CD14-positive monocyte (primary cell): ENCODE data around the gene DYNC1H1. TPM values are rescaled to one million over a fixed set of nuclear protein-coding genes. Genes with fewer than 3 reads are reported as not detected.

Experiments used
- DNase-seq, 3 donors: peaks; one replicate each; pipeline ENCODE4 v3.0.0-alpha.2; 2011 to 2022
- H2AFZ ChIP-seq: 2 replicates; pipeline ENCODE4 v1.6.0; 2012; ENCODE audit warnings: mild to moderate bottlenecking, low read depth, low read length, inconsistent platforms; ENCODE audit not compliant: insufficient read depth, poor library complexity, severe bottlenecking
- H3K27ac ChIP-seq, 2 donors: 1 replicate in 1 of 2; 2 replicates in 1 of 2; pipeline ENCODE4 v1.5.1; 2012 to 2013; ENCODE audit warnings: low read length in 2 of 2, control low read depth in 1 of 2, inconsistent platforms in 1 of 2, low read depth in 1 of 2, mild to moderate bottlenecking in 1 of 2
- H3K27me3 ChIP-seq, 2 donors: one replicate each; pipeline versions ENCODE4 v1.6.0 to v1.6.1; 2011 to 2013; ENCODE audit warnings: low read length in 2 of 2; ENCODE audit not compliant: control insufficient read depth in 2 of 2, insufficient read depth in 2 of 2
- H3K36me3 ChIP-seq, 2 donors: replicated peaks in 1 of 2; 1 replicate in 1 of 2; 2 replicates in 1 of 2; pipeline versions ENCODE4 v1.5.1 to v1.6.1; 2012 to 2013; ENCODE audit warnings: low read length in 2 of 2, control low read depth in 1 of 2, inconsistent platforms in 1 of 2, mild to moderate bottlenecking in 1 of 2; ENCODE audit not compliant: insufficient read depth in 2 of 2, control insufficient read depth in 1 of 2
- H3K4me1 ChIP-seq, 2 donors: 1 replicate in 1 of 2; 2 replicates in 1 of 2; pipeline versions ENCODE4 v1.5.1 to v1.6.1; 2012 to 2013; ENCODE audit warnings: low read length in 2 of 2, control low read depth in 1 of 2, inconsistent platforms in 1 of 2, mild to moderate bottlenecking in 1 of 2, moderate library complexity in 1 of 2; ENCODE audit not compliant: insufficient read depth in 2 of 2, control insufficient read depth in 1 of 2
- H3K4me2 ChIP-seq: replicated peaks from 2 replicates; pipeline ENCODE3; 2012; ENCODE audit warnings: low read length, moderate library complexity, mild to moderate bottlenecking; ENCODE audit not compliant: poor library complexity, severe bottlenecking; ENCODE audit errors: extremely low read depth
- H3K4me3 ChIP-seq, 3 experiments: fragments of 200-600 bp in 1 of 3; sonication (generic) in 1 of 3; replicated peaks in 1 of 3; 1 replicate in 2 of 3; 2 replicates in 1 of 3; pipeline ENCODE4 v1.5.1; 2011 to 2013; ENCODE audit warnings: low read length in 3 of 3, mild to moderate bottlenecking in 3 of 3, control low read depth in 2 of 3, low read depth in 2 of 3, inconsistent platforms in 1 of 3, moderate library complexity in 1 of 3
- H3K79me2 ChIP-seq: 2 replicates; pipeline ENCODE4 v1.6.0; 2012; ENCODE audit warnings: mild to moderate bottlenecking, control low read depth, inconsistent platforms, low read length, moderate library complexity; ENCODE audit not compliant: insufficient read depth
- H3K9ac ChIP-seq: 2 replicates; pipeline ENCODE4 v1.6.0; 2017; ENCODE audit warnings: low read length, mild to moderate bottlenecking; ENCODE audit not compliant: insufficient read depth, poor library complexity, severe bottlenecking
- H3K9me3 ChIP-seq, 2 donors: replicated peaks in 1 of 2; 1 replicate in 1 of 2; 2 replicates in 1 of 2; pipeline versions ENCODE4 v1.5.1 to v1.6.1; 2012 to 2013; ENCODE audit warnings: low read length in 2 of 2, control low read depth in 1 of 2; ENCODE audit not compliant: control insufficient read depth in 1 of 2, insufficient read depth in 1 of 2
- H4K20me1 ChIP-seq: 2 replicates; pipeline ENCODE4 v1.6.0; 2012; ENCODE audit warnings: mild to moderate bottlenecking, low read length, control low read depth, moderate library complexity; ENCODE audit not compliant: insufficient read depth
- H3K27ac Mint-ChIP-seq, 7 donors: one replicate each; pipeline ENCODE4 v1.8.0; 2020; ENCODE audit warnings: mild to moderate bottlenecking in 7 of 7, mixed read lengths in 7 of 7, moderate library complexity in 6 of 7, inconsistent platforms in 2 of 7
- H3K27me3 Mint-ChIP-seq, 3 donors: one replicate each; pipeline ENCODE4 v1.8.0; 2021 to 2022; ENCODE audit warnings: low read depth in 3 of 3, mild to moderate bottlenecking in 3 of 3, mixed read lengths in 3 of 3, moderate library complexity in 3 of 3, inconsistent platforms in 1 of 3
- H3K36me3 Mint-ChIP-seq, 2 donors: one replicate each; pipeline ENCODE4 v1.8.0; 2020; ENCODE audit warnings: mixed read lengths in 2 of 2, inconsistent platforms in 1 of 2, mild to moderate bottlenecking in 1 of 2
- H3K4me1 Mint-ChIP-seq: one replicate; pipeline ENCODE4 v1.8.0; 2020; ENCODE audit warnings: mild to moderate bottlenecking, mixed read lengths
- H3K4me3 Mint-ChIP-seq, 2 donors: one replicate each; pipeline ENCODE4 v1.8.0; 2020; ENCODE audit warnings: mild to moderate bottlenecking in 2 of 2, mixed read lengths in 2 of 2, moderate library complexity in 1 of 2
- H3K9me3 Mint-ChIP-seq, 7 donors: one replicate each; pipeline ENCODE4 v1.8.0; 2020 to 2022; ENCODE audit warnings: mixed read lengths in 7 of 7, mild to moderate bottlenecking in 6 of 7, moderate library complexity in 6 of 7, inconsistent platforms in 2 of 7
- CTCF ChIP-seq: fragments of 200-600 bp; IDR thresholded peaks from one replicate; pipeline ENCODE4 v1.8.0; 2022; ENCODE audit warnings: antibody characterized with exemption, mild to moderate bottlenecking
- WGBS: methylation state at CpG from one replicate; pipeline ENCODE4 v1.1.5; 2013; ENCODE audit warnings: missing lambda C conversion rate; ENCODE audit not compliant: insufficient coverage; 5-methylcytosine and 5-hydroxymethylcytosine counted together
- intact Hi-C, 2 donors: fragments of 100-400 bp; cut with micrococcal nuclease; formaldehyde crosslinking; loops; one replicate each; pipeline versions ENCODE4 v1.15.0 to v1.15.1; 2023
- polyA plus RNA-seq, 3 donors: library from polyadenylated mRNA; depleted of rRNA in 1 of 3; unstranded in 2 of 3; stranded (reverse) in 1 of 3; fragments of 300-500 nt in 2 of 3; fragments of >200 nt in 1 of 3; fragmentation: Illumina TruSeq in 2 of 3; gene quantifications; 1 replicate in 2 of 3; 2 replicates in 1 of 3; pipeline ENCODE4 v1.2.3, GENCODE V29; 2012 to 2021

The DYNC1H1 gene
- polyA plus RNA-seq, 3 donors, result 14.7 to 87.3 (median 23.6) TPM

- H3K27me3 ChIP-seq, result no peaks in the 10 kb centered on the region
- H2AFZ ChIP-seq, result no peak overlapping the region
- H3K36me3 ChIP-seq, result peaks cover 37 to 77% of the 10 kb centered on the region in 2 donors
- H3K4me3 ChIP-seq, result no peak overlapping the region
- no peak overlapping the region for H3K9ac ChIP-seq
- TF ChIP-seq CTCF, result no peak
- H3K4me2 ChIP-seq, result no peak overlapping the region
- Mint-ChIP-seq H3K9me3 (no peaks in the 10 kb centered on the region), H3K36me3 (peaks cover 46 to 63% of the 10 kb centered on the region in 2 donors), H3K4me3 (no peak overlapping the region), H3K27ac (peak overlapping the region in 3 of 7 donors; percentile 41 to 48 (median 45)), H3K4me1 (peaks cover 4% of the 10 kb centered on the region), H3K27me3 (peaks cover 0 to 3% (median 2%) of the 10 kb centered on the region in 3 donors)
- H3K9me3 ChIP-seq, result no peaks in the 10 kb centered on the region
- H4K20me1 ChIP-seq, result no peaks in the 10 kb centered on the region
- 40% methylated on average over 1 of the region's 7 CpGs for WGBS
- no peak for DNase-seq
- H3K4me1 ChIP-seq, result no peaks in the 10 kb centered on the region
- no peaks in the 10 kb centered on the region for H3K79me2 ChIP-seq
- intact Hi-C loops, result no loop called here
- H3K27ac ChIP-seq, result no peak overlapping the region
Measured at GRCh38 chr14:101922866-101923265, 41.5 kb upstream of the DYNC1H1 start.

GRCh38 chr14:101925152-101925551 is 39.2 kb upstream of the DYNC1H1 start:
- Histone ChIP-seq H3K9ac (no peak overlapping the region), H3K27me3 (no peaks in the 10 kb centered on the region), H3K27ac (no peak overlapping the region), H3K4me3 (no peak overlapping the region), H3K4me2 (no peak overlapping the region), H4K20me1 (no peaks in the 10 kb centered on the region), H2AFZ (no peak overlapping the region), H3K4me1 (no peaks in the 10 kb centered on the region), H3K9me3 (no peaks in the 10 kb centered on the region), H3K36me3 (peaks cover 31 to 70% of the 10 kb centered on the region in 2 donors), H3K79me2 (no peaks in the 10 kb centered on the region)
- TF ChIP-seq CTCF, result no peak
- Mint-ChIP-seq H3K9me3 (peaks cover 0 to 3% (median 0%) of the 10 kb centered on the region in 7 donors), H3K4me3 (no peak overlapping the region), H3K4me1 (peaks cover 9% of the 10 kb centered on the region), H3K27ac (peak overlapping the region in 4 of 7 donors; percentile 13 to 78 (median 50)), H3K27me3 (peaks cover 0 to 3% (median 0%) of the 10 kb centered on the region in 3 donors), H3K36me3 (peaks cover 46 to 61% of the 10 kb centered on the region in 2 donors)
- no peak for DNase-seq
- intact Hi-C loops, result no loop called here
- WGBS, result over 99% methylated on average over 17 of the region's 33 CpGs
